D721Med (cell line): Measurements from ENCODE around the gene PLPPR2.
"Not testable (repeated sequence)": the region's sequence is repeated elsewhere in the genome, so short reads cannot be mapped to it uniquely, and the experiment has no call there.

Experiments
- DNase-seq: peaks from one replicate; pipeline ENCODE4 v3.0.0; 2011; ENCODE audit warnings: low spot score; ENCODE audit not compliant: insufficient read length
- FAIRE-seq: peaks from 2 replicates; lab custom pipeline; 2011; peaks lifted over from hg19 to GRCh38; lab: Jason Lieb, UNC
- TF ChIP-seq, protein P1 (sequence below): IDR thresholded peaks from 2 replicates; pipeline ENCODE4 v1.5.1; 2012; ENCODE audit warnings: mild to moderate bottlenecking, control low read depth; ENCODE audit not compliant: insufficient read depth; ENCODE audit errors: missing control alignments

The PLPPR2 gene

DNA sequence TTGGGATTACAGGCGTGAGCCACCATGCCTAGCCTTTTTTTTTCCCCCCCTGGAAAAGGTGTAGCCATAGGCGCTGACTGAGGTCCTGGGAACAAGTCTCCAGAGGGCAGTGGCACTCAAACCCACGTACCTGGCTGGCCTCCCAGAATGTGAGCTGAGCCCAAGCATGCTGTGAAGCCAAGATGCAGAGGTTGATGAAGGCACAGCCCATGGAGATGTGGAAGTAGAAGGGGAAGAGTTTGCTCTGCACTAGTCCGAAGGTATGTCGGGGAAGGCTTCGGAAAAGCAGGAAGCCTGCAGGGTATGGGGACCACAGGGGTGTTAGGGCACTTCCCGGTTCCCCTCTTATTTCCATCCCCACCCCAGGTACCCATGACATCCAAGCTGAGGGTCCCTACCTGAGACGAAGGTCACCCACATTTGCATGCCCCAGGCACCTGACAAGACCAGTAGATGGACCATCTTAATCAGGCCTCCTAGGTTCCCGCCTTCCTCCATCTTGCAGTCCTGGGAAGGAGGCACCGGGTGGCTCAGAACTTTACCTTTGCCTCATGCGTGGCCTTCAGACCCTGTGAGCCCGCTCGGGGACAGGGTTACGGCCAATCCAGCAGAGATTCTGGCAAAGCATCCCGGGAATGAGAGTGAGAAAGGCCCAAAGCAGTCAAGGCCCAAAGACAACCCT is 10.0 kb upstream of the PLPPR2 start:
- DNase-seq (no peak), FAIRE-seq (no peak)
- TF ChIP-seq, protein P1, sequence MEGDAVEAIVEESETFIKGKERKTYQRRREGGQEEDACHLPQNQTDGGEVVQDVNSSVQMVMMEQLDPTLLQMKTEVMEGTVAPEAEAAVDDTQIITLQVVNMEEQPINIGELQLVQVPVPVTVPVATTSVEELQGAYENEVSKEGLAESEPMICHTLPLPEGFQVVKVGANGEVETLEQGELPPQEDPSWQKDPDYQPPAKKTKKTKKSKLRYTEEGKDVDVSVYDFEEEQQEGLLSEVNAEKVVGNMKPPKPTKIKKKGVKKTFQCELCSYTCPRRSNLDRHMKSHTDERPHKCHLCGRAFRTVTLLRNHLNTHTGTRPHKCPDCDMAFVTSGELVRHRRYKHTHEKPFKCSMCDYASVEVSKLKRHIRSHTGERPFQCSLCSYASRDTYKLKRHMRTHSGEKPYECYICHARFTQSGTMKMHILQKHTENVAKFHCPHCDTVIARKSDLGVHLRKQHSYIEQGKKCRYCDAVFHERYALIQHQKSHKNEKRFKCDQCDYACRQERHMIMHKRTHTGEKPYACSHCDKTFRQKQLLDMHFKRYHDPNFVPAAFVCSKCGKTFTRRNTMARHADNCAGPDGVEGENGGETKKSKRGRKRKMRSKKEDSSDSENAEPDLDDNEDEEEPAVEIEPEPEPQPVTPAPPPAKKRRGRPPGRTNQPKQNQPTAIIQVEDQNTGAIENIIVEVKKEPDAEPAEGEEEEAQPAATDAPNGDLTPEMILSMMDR: no peak

DNA sequence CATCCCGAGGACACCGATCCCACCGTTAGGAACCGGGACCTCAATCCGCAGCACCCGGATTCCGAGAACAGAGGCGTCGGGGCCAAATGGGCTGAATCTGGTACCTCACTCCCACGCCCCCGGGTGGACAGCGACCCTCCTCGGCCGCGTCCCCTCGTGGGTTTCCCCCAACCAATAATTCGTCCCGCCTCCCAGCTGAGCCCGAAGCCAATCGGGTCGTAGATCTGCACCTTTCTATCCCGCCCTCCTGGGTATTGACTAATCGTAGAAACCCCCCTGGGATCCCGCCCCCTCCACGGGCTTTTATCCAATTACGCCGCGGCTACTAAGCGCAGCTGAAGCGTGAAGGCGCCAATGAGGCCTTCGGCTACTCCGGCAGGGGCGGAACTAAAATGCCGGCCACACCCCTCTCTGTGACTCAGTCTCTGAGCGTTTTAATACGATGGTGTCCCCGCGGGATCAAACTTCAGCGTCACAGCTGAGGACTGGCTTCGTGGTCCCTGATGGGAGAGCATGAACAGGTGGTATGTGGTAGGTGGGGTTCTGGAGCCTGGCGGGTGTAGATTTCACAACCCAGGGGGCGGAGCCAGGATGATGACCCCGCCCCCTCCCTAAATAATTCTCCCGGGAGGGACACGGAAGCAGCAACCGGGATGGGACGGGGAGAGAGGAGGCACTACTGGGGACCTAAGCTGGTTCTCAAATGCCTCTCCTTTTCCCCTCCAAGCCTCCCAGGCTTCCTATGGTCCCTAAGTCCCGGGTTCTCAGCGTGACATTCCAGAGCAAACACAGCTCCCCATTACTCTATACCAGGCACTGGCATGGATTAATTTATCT is 8.9 kb upstream of the PLPPR2 start, which contains the start of the genes CCDC159 and TMEM205:
Gene CCDC159, plus strand, starts transcription at position 416 of the 837 bp plus-strand sequence. Its CDS starts 88 bp downstream, at position 504.
Gene TMEM205, minus strand, starts transcription at position 165 of the 837 bp plus-strand sequence. CDS start 649 bp downstream, outside the sequence.
- TF ChIP-seq, protein P1: peak; percentile 24
- FAIRE-seq (peak; percentile 32), DNase-seq (peak; percentile 92)

DNA sequence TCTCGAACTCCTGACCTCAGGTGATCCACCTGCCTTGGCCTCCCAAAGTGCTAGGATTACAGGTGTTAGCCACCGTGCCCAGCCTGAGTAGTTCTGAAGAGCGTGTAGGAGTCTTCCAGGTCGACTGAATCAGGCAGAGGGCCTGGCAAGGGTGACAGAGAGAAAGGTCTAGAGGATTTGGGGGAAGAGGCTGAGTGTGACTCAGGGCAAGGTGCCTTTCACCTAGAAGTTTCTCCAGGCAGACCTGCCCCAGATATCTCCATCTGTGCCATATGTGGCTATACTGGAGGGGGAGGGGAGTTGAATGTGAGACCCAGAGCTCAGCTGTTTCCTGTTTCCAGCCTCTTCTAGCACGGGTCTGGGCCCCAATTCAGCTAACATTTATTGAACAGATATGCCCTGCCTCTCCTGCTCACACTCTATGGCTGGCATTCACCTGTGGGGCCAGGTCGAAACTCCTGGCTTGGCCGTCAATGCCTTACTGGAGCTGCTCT is 7.6 kb upstream of the PLPPR2 start:
- FAIRE-seq: no peak
- TF ChIP-seq, protein P1: no peak
- DNase-seq: no peak

DNA sequence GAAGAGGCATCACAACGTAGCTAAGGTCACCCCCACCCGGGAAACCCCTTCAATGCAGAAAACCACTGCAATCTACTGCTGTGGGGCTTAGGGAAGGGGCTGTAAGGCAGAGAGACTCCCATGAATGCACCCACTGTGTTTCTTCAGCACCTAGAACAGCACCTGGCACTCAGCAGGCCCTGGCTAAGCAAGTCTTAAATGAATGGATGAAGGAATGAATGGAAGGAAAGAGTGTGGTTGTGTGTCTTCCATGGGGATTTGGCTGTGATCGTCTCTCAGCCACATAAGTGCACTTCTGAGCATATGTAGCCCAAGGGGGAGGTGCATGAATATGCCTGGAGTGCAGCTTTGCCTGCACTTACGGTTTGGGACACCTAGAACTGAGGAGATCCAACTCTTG is 6.1 kb upstream of the PLPPR2 start:
- TF ChIP-seq, protein P1: no peak
- FAIRE-seq (no peak), DNase-seq (no peak)

DNA sequence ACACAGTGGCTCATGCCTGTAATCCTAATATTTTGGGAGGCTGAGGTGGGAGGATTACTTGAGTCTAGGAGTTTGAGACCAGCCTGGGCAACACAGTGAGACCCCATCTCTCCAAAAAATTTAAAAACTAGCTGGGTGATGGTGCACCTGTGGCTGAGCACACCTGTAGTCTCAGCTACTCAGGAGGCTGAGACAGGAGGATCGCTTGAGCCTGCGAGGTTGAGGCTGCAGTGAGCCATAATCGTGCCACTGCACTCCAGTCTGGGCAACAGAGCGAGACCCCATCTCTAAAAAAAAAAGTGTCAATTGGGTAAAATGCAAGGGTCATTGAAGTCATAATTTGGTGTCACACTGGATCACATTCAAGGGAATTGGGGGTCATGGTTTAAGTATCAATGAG is 1.1 kb upstream of the PLPPR2 start:
- not testable (repeated sequence) for DNase-seq, FAIRE-seq

DNA sequence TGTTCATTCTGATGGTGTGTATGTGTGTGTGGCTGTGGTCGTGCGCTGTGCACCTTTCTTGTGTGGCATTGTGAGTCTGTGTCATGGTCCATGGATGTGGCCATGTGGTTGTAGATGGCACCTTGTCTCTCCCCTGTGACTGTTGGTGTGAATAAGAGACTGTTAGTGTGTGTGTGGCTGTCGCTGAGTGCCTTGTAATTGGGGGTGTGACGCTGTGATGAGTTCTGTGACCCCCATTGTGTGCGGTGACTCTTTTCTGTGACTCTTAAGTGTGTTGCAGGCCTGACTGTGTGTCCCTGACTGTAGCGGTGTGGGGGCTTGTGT is 804 bp downstream of the PLPPR2 start:
- no peak for FAIRE-seq
- DNase-seq: no peak
- TF ChIP-seq, protein P1: no peak

DNA sequence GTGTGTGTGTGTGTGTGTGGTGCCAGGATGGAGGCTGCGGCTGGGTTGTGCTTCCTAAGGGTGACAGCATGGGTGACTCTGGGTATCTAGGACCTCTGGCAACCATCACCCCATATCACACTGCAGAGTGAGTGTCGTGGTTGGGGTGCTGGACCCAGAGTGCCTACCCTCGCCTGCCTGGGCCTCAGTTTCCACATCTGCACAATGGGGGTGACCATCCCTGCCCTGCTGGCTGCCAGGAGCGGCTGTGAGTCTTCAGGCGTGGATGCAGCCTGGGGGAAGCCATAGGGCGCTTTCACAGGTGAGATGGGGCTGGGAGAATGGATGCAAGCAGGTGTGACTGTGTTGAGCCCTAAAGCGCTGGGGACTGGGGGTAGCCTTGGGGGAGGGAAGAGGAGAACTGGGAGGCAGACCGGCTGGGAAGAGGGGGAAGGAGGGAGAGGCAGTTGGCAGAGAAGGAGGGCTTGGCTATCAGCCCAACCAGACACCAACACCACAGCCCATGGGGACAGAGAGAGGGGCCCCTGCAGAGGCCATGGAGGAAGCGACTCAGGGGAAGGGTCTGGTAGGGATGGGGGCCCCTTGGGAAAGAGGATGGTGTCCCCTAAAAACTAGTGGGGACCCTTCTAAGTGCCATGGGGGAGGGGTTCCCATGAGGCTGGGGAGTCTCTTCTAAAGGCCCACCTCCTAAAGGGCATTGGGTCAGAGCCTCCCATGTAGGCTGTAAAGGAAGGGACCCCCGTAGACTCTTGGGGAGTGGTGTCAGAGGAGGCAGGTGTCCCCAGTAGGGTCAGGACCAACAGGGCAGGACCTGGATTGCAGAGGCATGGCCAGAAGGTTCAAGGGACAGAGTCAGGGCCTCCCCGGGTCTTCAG is 1.7 kb downstream of the PLPPR2 start:
- TF ChIP-seq, protein P1: no peak
- DNase-seq (no peak), FAIRE-seq (no peak)
